GOT3 (cell line): ENCODE measurements around the gene TGM6.

Experiments used
- DNase-seq: peaks from one replicate; lab custom pipeline; 2025; ENCODE audit warnings: mixed read lengths; lab: John Stamatoyannopoulos, UW

Gene TGM6

GRCh38 chr20:2458919-2459499 lies 78.3 kb downstream of the TGM6 start:
- DNase-seq: no peak

- DNase-seq: no peak
Observed at GRCh38 chr20:2459981-2460751, 79.5 kb downstream of the TGM6 start.

- no peak for DNase-seq
Observed at GRCh38 chr20:2460752-2461424, 80.2 kb downstream of the TGM6 start.

- no peak for DNase-seq
Observed at GRCh38 chr20:2462484-2462883, 81.8 kb downstream of the TGM6 start.

GRCh38 chr20:2463616-2464365 lies 83.1 kb downstream of the TGM6 start:
- no peak for DNase-seq

- DNase-seq: no peak
Observed at GRCh38 chr20:2465100-2465499, 84.4 kb downstream of the TGM6 start.

GRCh38 chr20:2467412-2467811 lies 86.7 kb downstream of the TGM6 start:
- no peak for DNase-seq

- no peak for DNase-seq
Observed at GRCh38 chr20:2468581-2469407, 88.1 kb downstream of the TGM6 start.

GRCh38 chr20:2469991-2470422 lies 89.3 kb downstream of the TGM6 start:
- DNase-seq: no peak

- DNase-seq: peak; percentile 96
Observed at GRCh38 chr20:2470423-2471193, 89.9 kb downstream of the TGM6 start, which contains the start of gene SNRPB. Gene SNRPB (minus strand): TSS chr20:2470789. CDS start chr20:2470690, 99 bp downstream.

- no peak for DNase-seq
Observed at GRCh38 chr20:2473516-2473915, 92.8 kb downstream of the TGM6 start.

- DNase-seq: no peak
Observed at GRCh38 chr20:2475850-2476741, 95.4 kb downstream of the TGM6 start.

- DNase-seq: no peak
Observed at GRCh38 chr20:2476742-2477615, 96.3 kb downstream of the TGM6 start.

- DNase-seq: no peak
Observed at GRCh38 chr20:2480381-2480780, 99.7 kb downstream of the TGM6 start.
